ENCODE measurements around the gene COL5A2. TPM values are rescaled to one million over a fixed set of nuclear protein-coding genes. Genes with fewer than 3 reads are reported as not detected.
A peak's percentile ranks its signal among the peaks of the same experiment; 100 is the strongest.

COL5A2 gene
- total RNA-seq, 2 donors from 2014 or later = 2.9 to 3.3 TPM

DNA sequence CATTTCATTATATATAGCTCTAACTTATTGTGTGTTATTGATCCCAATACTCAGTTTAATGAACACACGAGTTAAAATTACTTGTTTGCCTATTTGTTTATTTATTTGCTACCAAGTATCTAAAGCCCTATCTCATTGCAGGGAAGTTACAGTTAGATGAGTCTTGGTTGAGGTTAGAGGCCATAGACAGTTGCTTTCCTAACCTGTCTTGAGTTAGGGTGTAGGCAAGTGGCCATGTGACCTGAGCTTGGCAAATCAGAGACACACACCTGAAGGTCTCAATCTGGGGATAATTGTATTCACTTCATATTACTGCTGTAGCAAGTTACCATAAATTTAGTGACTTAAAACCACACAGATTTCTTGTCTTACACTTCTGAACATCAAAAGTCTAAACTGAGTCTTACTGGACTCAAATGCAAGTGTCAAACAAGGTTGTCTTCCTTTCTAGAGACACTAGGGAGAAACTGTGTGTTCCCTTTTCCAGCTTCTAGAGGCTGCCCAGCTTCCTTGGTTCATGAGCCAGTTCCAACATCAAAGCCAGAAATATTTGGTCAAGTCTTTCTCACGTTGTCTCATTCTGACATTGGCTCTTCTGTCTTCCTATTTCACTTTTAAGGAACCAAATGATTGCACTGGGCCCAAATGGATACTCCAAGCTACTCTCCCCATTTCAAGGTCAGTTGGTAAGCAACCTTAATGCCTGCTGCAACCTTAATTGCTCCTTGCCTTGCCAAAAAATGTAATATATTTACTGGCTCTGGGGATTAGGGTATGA is 165.7 kb downstream of the COL5A2 start:
- no peak for ATAC-seq
- Mint-ChIP-seq H3K36me3 (no peaks in the 10 kb centered on the region), H3K27ac (no peak overlapping the region), H3K9me3 (no peaks in the 10 kb centered on the region)
- no peak for DNase-seq (ENCODE audit: low spot score in 2 of 2)

- ATAC-seq = no peak
- no peak overlapping the region for H3K27ac Mint-ChIP-seq
- H3K36me3 Mint-ChIP-seq = no peaks in the 10 kb centered on the region
- no peaks in the 10 kb centered on the region for H3K9me3 Mint-ChIP-seq
- DNase-seq (ENCODE audit: low spot score in 2 of 2) = no peak
Observed at GRCh38 chr2:189013031-189013430, 166.5 kb downstream of the COL5A2 start.

DNA sequence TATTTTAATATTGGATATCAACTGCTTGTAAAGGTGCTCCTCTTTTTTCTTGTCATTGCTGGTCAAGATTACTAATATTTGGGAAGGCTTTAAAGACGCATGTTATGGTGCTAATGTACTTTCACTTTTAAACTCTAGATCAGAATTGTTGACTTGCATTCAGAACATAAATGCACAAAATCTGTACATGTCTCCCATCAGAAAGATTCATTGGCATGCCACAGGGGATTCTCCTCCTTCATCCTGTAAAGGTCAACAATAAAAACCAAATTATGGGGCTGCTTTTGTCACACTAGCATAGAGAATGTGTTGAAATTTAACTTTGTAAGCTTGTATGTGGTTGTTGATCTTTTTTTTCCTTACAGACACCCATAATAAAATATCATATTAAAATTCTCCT is 167.2 kb downstream of the COL5A2 start:
- no peak overlapping the region for H3K27ac Mint-ChIP-seq
- no peaks in the 10 kb centered on the region for H3K36me3 Mint-ChIP-seq
- ATAC-seq (no peak), DNase-seq (ENCODE audit: low spot score in 2 of 2) (no peak)
- H3K9me3 Mint-ChIP-seq = no peaks in the 10 kb centered on the region

GRCh38 chr2:189010536-189010935 is 169.0 kb downstream of the COL5A2 start:
- no peaks in the 10 kb centered on the region for H3K9me3 Mint-ChIP-seq
- no peak for ATAC-seq
- no peak for DNase-seq (ENCODE audit: low spot score in 2 of 2)

DNA sequence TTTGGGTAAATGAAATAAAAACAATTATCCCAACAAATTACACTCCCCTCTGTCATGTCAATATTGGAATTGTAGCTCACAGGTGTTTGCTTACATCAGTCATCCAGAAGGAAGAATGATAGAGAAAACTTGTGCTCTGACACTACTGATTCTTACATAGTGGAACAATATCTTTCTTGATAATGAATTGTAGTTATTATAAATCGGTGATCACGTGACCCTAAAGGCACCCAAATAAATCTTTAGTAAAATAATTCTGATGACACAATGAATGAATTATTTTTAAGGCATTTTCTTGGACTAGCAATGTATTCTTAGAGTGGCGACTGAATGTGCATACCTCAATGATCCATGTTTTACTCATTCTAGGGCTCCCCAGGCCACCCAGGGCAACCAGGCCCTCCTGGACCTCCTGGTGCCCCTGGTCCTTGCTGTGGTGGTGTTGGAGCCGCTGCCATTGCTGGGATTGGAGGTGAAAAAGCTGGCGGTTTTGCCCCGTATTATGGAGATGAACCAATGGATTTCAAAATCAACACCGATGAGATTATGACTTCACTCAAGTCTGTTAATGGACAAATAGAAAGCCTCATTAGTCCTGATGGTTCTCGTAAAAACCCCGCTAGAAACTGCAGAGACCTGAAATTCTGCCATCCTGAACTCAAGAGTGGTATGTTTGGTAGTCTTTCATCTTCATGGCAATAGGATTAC is 170.9 kb downstream of the COL5A2 start:
- H3K9me3 Mint-ChIP-seq = no peaks in the 10 kb centered on the region
- H3K36me3 Mint-ChIP-seq = no peaks in the 10 kb centered on the region
- no peak for ATAC-seq
- no peak overlapping the region for H3K27ac Mint-ChIP-seq
- DNase-seq (ENCODE audit: low spot score in 2 of 2) = no peak

More at GRCh38 chr2:189010536-189010935, 169.0 kb downstream of the COL5A2 start:
- no peaks in the 10 kb centered on the region for H3K36me3 Mint-ChIP-seq
- H3K27ac Mint-ChIP-seq = no peak overlapping the region

DNA sequence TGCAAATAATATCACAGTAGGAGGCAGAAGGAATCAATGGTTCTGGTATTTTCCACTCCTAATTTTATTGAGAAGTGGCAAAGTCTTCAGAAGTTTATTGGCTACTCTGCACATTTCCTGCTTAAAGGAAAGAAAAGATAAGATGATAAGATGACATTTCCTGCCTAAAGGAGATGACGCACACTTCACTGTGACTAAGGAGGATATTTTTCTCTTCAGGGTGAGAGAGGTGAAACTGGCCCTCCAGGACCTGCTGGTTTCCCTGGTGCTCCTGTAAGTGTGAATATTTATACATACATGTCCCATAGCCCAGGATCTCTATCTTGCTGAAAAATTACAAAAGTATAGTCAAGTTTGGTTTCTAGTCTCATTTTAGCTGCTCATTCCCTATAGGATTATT is 177.5 kb downstream of the COL5A2 start:
- ATAC-seq = peak; percentile 58
- Mint-ChIP-seq H3K9me3 (no peaks in the 10 kb centered on the region), H3K27ac (no peak overlapping the region), H3K36me3 (no peaks in the 10 kb centered on the region)
- no peak for DNase-seq (ENCODE audit: low spot score in 2 of 2)

GRCh38 chr2:189000221-189000620 is 179.3 kb downstream of the COL5A2 start:
- DNase-seq (ENCODE audit: low spot score in 2 of 2) (no peak), ATAC-seq (no peak)
- Mint-ChIP-seq H3K9me3 (no peaks in the 10 kb centered on the region), H3K27ac (no peak overlapping the region), H3K36me3 (no peaks in the 10 kb centered on the region)

- no peak overlapping the region for H3K27ac Mint-ChIP-seq
- DNase-seq (ENCODE audit: low spot score in 2 of 2) (no peak), ATAC-seq (no peak)
- no peaks in the 10 kb centered on the region for H3K9me3 Mint-ChIP-seq
- H3K36me3 Mint-ChIP-seq = no peaks in the 10 kb centered on the region
Observed at GRCh38 chr2:188997263-188997662, 182.3 kb downstream of the COL5A2 start.

GRCh38 chr2:188993247-188993646 is 186.3 kb downstream of the COL5A2 start:
- ATAC-seq = no peak
- DNase-seq (ENCODE audit: low spot score in 2 of 2) = no peak
- Mint-ChIP-seq H3K36me3 (no peaks in the 10 kb centered on the region), H3K27ac (no peak overlapping the region), H3K9me3 (no peaks in the 10 kb centered on the region)

GRCh38 chr2:188986839-188987238 is 192.7 kb downstream of the COL5A2 start:
- no peak for ATAC-seq
- DNase-seq (ENCODE audit: low spot score in 2 of 2) = no peak
- Mint-ChIP-seq H3K9me3 (no peaks in the 10 kb centered on the region), H3K27ac (no peak overlapping the region), H3K36me3 (no peaks in the 10 kb centered on the region)

DNA sequence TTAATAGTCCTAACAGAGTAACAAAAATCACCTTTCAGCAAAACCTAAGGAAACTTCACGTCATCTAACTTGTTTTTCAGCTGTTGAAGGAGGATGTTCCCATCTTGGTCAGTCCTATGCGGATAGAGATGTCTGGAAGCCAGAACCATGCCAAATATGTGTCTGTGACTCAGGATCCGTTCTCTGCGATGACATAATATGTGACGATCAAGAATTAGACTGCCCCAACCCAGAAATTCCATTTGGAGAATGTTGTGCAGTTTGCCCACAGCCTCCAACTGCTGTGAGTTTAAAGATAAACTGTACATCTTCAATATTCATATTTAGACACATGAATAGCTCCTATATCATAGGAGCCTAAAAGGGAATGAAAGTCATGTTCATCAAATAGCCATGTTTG is 194.9 kb downstream of the COL5A2 start:
- no peaks in the 10 kb centered on the region for H3K9me3 Mint-ChIP-seq
- no peak overlapping the region for H3K27ac Mint-ChIP-seq
- no peak for DNase-seq (ENCODE audit: low spot score in 2 of 2)
- ATAC-seq = no peak
- no peaks in the 10 kb centered on the region for H3K36me3 Mint-ChIP-seq

GRCh38 chr2:188984065-188984491 is 195.5 kb downstream of the COL5A2 start:
- Mint-ChIP-seq H3K9me3 (no peaks in the 10 kb centered on the region), H3K36me3 (no peaks in the 10 kb centered on the region), H3K27ac (no peak overlapping the region)
- DNase-seq (ENCODE audit: low spot score in 2 of 2) (no peak), ATAC-seq (no peak)

DNA sequence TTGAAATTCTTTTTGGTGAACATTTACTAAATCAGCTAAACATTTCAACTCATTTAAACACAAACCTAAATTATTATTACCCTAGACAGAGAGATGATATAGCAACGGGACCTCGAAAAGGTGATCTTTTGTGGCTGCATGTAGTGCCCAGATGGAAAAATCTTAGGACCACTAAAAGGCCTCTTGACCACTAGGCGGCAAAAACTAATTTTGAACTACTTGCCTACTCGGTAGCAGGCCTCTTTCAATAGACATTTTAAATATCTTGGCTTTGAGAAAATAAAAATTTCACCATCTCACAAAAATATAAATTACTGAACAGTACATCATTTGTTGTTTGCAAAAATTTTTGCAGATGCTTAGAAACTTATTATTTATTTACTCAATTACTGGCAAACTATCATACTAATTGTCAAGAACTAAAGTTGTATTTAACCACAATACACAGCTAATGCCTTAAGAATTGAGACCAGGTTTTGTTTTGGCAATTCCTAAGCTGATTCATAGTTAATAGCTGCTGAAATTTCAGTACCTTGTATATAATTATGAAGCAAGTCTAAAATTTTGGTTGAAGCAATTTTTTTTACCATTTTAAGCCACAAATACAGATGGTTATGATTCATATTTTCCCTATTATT is 196.0 kb downstream of the COL5A2 start:
- no peak for DNase-seq (ENCODE audit: low spot score in 2 of 2)
- ATAC-seq = no peak
- Mint-ChIP-seq H3K9me3 (no peaks in the 10 kb centered on the region), H3K36me3 (no peaks in the 10 kb centered on the region), H3K27ac (no peak overlapping the region)

Other genes with a start within 250 kb of the COL5A2 start
- under 1 TPM in 1 of 2 donors, not detected in 1; 0.16 TPM for gene COL3A1, start 205.4 kb downstream of the COL5A2 start, total RNA-seq